HepG2 (cell line): ENCODE results near the gene ZAR1L. TPM values are rescaled to one million over a fixed set of nuclear protein-coding genes. Genes with fewer than 3 reads are reported as not detected.

Experiments
- ATAC-seq: fragments of 200-7000 bp; cut with Tn5 transposase; 3 replicates; pipeline ENCODE4 v1.9.1; 2020; ENCODE audit warnings: mild to moderate bottlenecking, moderate library complexity
- BruUV-seq: library from RNA; stranded (reverse); fragments of 400-500 nt; replicated peaks from 2 replicates; lab custom pipeline; 2021; lab: Mats Ljungman, UMichigan
- CTCF ChIA-PET: fragments of 300-600 bp; formaldehyde crosslinking; extraction: SDS; loops from one replicate; lab custom pipeline; 2021; ENCODE audit warnings: low total read pairs, inconsistent platforms, low intra/inter-chr PET ratio; lab: Yijun Ruan, JAX
- POLR2A ChIA-PET: fragments of 350-600 bp; sonication (Branson Sonifier 250); formaldehyde crosslinking; loops from one replicate; lab custom pipeline; 2020; ENCODE audit warnings: antibody characterized with exemption, inconsistent platforms; lab: Yijun Ruan, JAX
- DNase-seq: peaks from one replicate; pipeline ENCODE4 v3.0.0-alpha.2; 2015; ENCODE audit warnings: low spot score
- FAIRE-seq: peaks from 3 replicates; lab custom pipeline; 2011; peaks lifted over from hg19 to GRCh38; lab: Jason Lieb, UNC
- H2AFZ ChIP-seq: one replicate; pipeline ENCODE4 v1.6.1; 2011; ENCODE audit warnings: low read length, inconsistent platforms
- H3K27ac ChIP-seq: fragments of 300-600 bp; 3 replicates; pipeline ENCODE4 v1.8.0; 2011; ENCODE audit warnings: mixed run types, mild to moderate bottlenecking, mixed read lengths, low read length, inconsistent platforms; ENCODE audit not compliant: insufficient read depth; ENCODE audit errors: extremely low read length
- H3K27me3 ChIP-seq, 2 experiments: fragments of 200-600 bp in 1 of 2; 2 replicates in 1 of 2; 3 replicates in 1 of 2; pipeline versions ENCODE4 v1.6.0 to v1.8.0; 2011; ENCODE audit warnings: low read length in 2 of 2, mild to moderate bottlenecking in 2 of 2, moderate library complexity in 2 of 2, inconsistent platforms in 1 of 2; ENCODE audit not compliant: insufficient read depth in 2 of 2, control insufficient read depth in 1 of 2
- H3K36me3 ChIP-seq, 2 experiments: fragments of 200-600 bp in 1 of 2; replicated peaks in 1 of 2; 2 replicates in 1 of 2; 3 replicates in 1 of 2; pipeline versions ENCODE4 v1.5.1 to v1.8.0; 2011; ENCODE audit warnings: low read length in 2 of 2, inconsistent platforms in 1 of 2; ENCODE audit not compliant: insufficient read depth in 2 of 2, control insufficient read depth in 1 of 2
- H3K4me1 ChIP-seq: 2 replicates; pipeline ENCODE4 v1.5.1; 2012; ENCODE audit warnings: low read length, inconsistent platforms; ENCODE audit not compliant: insufficient read depth
- H3K4me2 ChIP-seq: 2 replicates; pipeline ENCODE4 v1.6.0; 2011; ENCODE audit warnings: low read depth, low read length, inconsistent platforms
- H3K4me3 ChIP-seq, 3 experiments: fragments of 200-600 bp in 1 of 3; sonication (generic), shearing (Covaris generic) in 1 of 3; replicated peaks in 1 of 3; 2 replicates each; pipeline ENCODE4 v1.5.1; 2011 to 2016; ENCODE audit warnings: low read length in 3 of 3, inconsistent platforms in 2 of 3, low read depth in 2 of 3, mild to moderate bottlenecking in 2 of 3, control low read depth in 1 of 3, mixed read lengths in 1 of 3; ENCODE audit not compliant: insufficient read depth in 1 of 3
- H3K79me2 ChIP-seq: one replicate; pipeline ENCODE4 v1.6.1; 2011; ENCODE audit warnings: low read length, inconsistent platforms; ENCODE audit not compliant: insufficient read depth
- H3K9ac ChIP-seq: 2 replicates; pipeline ENCODE4 v1.6.0; 2011; ENCODE audit warnings: mild to moderate bottlenecking, low read depth, low read length, inconsistent platforms; ENCODE audit not compliant: insufficient read depth
- H3K9me3 ChIP-seq: 2 replicates; pipeline ENCODE4 v1.5.1; 2012; ENCODE audit warnings: mild to moderate bottlenecking, low read length
- H4K20me1 ChIP-seq: 2 replicates; pipeline ENCODE4 v1.6.0; 2011; ENCODE audit warnings: inconsistent platforms, mild to moderate bottlenecking, low read length, moderate library complexity; ENCODE audit not compliant: insufficient read depth
- NPAS2 ChIP-seq: sonication (generic); formaldehyde crosslinking; IDR thresholded peaks from 2 replicates; pipeline ENCODE4 v1.8.0; 2022; ENCODE audit warnings: mild to moderate bottlenecking, missing genetic modification reagents, borderline replicate concordance
- PHF8 ChIP-seq: sonication (generic); formaldehyde crosslinking; IDR thresholded peaks from 2 replicates; pipeline ENCODE4 v1.5.0; 2020; ENCODE audit warnings: missing genetic modification reagents
- PRPF4 ChIP-seq: fragments of 200-400 bp; formaldehyde crosslinking; IDR thresholded peaks from 2 replicates; pipeline ENCODE4 v1.6.1; 2016; ENCODE audit warnings: low read length, low read depth; ENCODE audit not compliant: poor library complexity, severe bottlenecking
- SALL1 ChIP-seq: sonication (generic); formaldehyde crosslinking; IDR thresholded peaks from 2 replicates; pipeline ENCODE4 v1.8.0; 2022; ENCODE audit warnings: mild to moderate bottlenecking, missing genetic modification reagents
- ZNF224 ChIP-seq: sonication (generic); formaldehyde crosslinking; IDR thresholded peaks from 2 replicates; pipeline ENCODE4 v1.5.0; 2020; ENCODE audit warnings: mild to moderate bottlenecking, missing genetic modification reagents
- WGBS: methylation state at CpG from one replicate; pipeline ENCODE4 v1.1.6; 2017; ENCODE audit warnings: low lambda C conversion rate; 5-methylcytosine and 5-hydroxymethylcytosine counted together
- in situ Hi-C: cut with HindIII; loops from 2 replicates; pipeline ENCODE4 v1.10.0; 2017; ENCODE audit warnings: low pct_unique_long_range_greater_than_20kb; ENCODE audit not compliant: extremely low pct_ligation_motif_present
- intact Hi-C: fragments of 100-400 bp; cut with micrococcal nuclease; formaldehyde crosslinking; loops from one replicate; pipeline ENCODE4 v1.10.0; 2022; ENCODE audit not compliant: unreplicated experiment
- polyA plus RNA-seq, 8 experiments: library from polyadenylated mRNA; depleted of rRNA in 3 of 8; stranded (reverse) in 7 of 8; unstranded in 1 of 8; fragments of >200 nt; fragmentation: Illumina TruSeq in 4 of 8; extraction: Trizol in 4 of 8; gene quantifications; 2 replicates each; pipeline versions ENCODE4 v1.2.1 to v1.2.3, GENCODE V29; 2011 to 2016; ENCODE audit warnings: low read depth in 4 of 8, missing spikeins in 1 of 8, mixed read lengths in 1 of 8; ENCODE audit not compliant: insufficient read depth in 1 of 8
- total RNA-seq, 5 experiments: library from RNA; depleted of rRNA; stranded (reverse); fragments of >200 nt; fragmentation: Illumina TruSeq; extraction: Trizol; gene quantifications; 2 replicates each; pipeline ENCODE4 v1.2.3, GENCODE V29; 2016; ENCODE audit warnings: low read depth in 1 of 5
- TF ChIP-seq, protein P1 (sequence below): sonication (generic); formaldehyde crosslinking; IDR thresholded peaks from 2 replicates; pipeline ENCODE4 v1.8.1; 2023; ENCODE audit warnings: mild to moderate bottlenecking, moderate library complexity, missing genetic modification reagents
- TF ChIP-seq, protein P2 (sequence below): fragments of 450-650 bp; IDR thresholded peaks from 2 replicates; pipeline ENCODE4 v1.6.1; 2016
- TF ChIP-seq, protein P3 (sequence below): sonication (generic); formaldehyde crosslinking; conservative IDR thresholded peaks from 2 replicates; pipeline ENCODE4 v1.8.0; 2022; ENCODE audit warnings: missing genetic modification reagents

The ZAR1L gene
- total and polyA plus RNA-seq, 2 of the 13 experiments (the other 11 are each of a cell fraction or from before 2014, with no cell fraction given) = 0.09 TPM; not detected in 1

DNA sequence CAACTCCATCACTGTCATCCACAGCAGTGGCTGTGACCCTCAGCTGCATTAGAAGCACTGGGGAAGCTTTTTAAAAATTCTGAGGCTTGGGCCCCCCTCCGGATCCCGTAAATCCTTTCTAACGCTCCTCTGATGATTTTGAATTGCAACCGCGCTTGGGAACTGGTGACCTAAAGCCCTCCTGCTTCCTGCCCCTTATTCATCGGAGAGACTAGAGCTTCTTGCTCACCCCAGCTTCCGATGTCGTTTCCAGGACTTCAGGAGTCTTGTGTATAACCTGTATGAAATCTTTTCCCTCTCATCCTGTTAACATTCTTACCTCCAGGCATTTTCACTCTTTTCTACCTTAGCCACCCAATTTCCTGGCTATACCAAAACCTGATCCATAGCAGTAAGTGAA is 14.8 kb downstream of the ZAR1L start:
- Histone ChIP-seq H3K4me2 (no peak overlapping the region), H3K4me1 (peaks cover 27% of the 10 kb centered on the region), H3K27me3 (no peaks in the 10 kb centered on the region; a peak in 1 of 5 replicates), H3K9me3 (no peaks in the 10 kb centered on the region), H3K9ac (no peak overlapping the region), H3K27ac (no peak overlapping the region), H3K79me2 (no peaks in the 10 kb centered on the region), H2AFZ (no peak overlapping the region), H3K4me3 (no peak overlapping the region), H3K36me3 (peaks cover 0 to 1% of the 10 kb centered on the region in 2 experiments; a peak in 1 of 5 replicates), H4K20me1 (no peaks in the 10 kb centered on the region)
- in situ Hi-C loops (no loop called here), intact Hi-C loops (no loop called here)
- DNase-seq (no peak), FAIRE-seq (no peak), ATAC-seq (no peak)
- no peak for TF ChIP-seq NPAS2 (CRISPR knock-in tag)
- no TSS peak for BruUV-seq
- WGBS = 90% methylated on average over 8 of the region's 8 CpGs
- ChIA-PET CTCF (no interaction called here), POLR2A (no interaction called here)

DNA sequence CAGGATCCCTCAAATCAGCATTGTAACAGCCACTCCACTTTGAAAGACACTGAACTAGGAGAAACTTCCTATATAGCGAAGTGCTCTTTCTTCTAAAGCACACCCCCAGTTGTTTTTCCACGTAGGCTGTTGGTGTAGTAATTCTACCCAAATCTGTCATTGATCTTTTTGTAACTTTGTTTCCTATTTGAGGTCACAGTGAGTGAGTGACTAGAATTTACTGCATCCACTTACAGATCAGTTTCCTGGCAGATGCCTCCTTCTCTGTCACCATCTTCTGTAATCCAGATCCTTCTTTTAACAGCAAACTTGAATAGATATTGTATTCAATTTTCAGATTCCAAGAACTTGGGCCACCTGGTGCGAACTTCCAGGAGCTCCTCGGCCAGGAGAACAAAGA is 15.3 kb downstream of the ZAR1L start:
- no peaks in the 10 kb centered on the region for H3K79me2 ChIP-seq
- FAIRE-seq = no peak
- H3K4me1 ChIP-seq = peaks cover 27% of the 10 kb centered on the region
- H3K36me3 ChIP-seq = peaks cover 2 to 3% of the 10 kb centered on the region in 2 experiments; a peak in 2 of 5 replicates
- no peak for TF ChIP-seq ZNF224 (CRISPR knock-in tag)
- TF ChIP-seq, protein P1, sequence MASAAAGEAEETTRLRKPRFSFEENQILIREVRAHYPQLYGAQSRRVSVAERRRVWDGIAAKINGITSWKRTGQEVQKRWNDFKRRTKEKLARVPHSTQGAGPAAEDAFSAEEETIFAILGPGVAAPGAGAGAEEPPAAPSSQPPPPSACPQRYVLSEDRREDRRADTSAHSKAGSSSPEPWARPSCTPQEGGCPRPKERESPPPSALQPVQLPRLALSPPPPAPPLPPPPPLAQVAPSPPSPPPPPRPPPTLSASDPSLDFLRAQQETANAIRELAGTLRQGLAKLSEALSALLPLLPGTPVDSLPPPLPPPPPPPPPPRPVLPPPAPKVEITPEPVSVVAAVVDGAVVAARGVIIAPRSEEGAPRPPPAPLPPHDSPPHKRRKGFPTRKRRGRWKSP (CRISPR knock-in tag) = no peak
- no peak for TF ChIP-seq PHF8 (CRISPR knock-in tag)
- TF ChIP-seq SALL1 (CRISPR knock-in tag) = no peak
- TF ChIP-seq PRPF4 = no peak
- TF ChIP-seq, protein P2, sequence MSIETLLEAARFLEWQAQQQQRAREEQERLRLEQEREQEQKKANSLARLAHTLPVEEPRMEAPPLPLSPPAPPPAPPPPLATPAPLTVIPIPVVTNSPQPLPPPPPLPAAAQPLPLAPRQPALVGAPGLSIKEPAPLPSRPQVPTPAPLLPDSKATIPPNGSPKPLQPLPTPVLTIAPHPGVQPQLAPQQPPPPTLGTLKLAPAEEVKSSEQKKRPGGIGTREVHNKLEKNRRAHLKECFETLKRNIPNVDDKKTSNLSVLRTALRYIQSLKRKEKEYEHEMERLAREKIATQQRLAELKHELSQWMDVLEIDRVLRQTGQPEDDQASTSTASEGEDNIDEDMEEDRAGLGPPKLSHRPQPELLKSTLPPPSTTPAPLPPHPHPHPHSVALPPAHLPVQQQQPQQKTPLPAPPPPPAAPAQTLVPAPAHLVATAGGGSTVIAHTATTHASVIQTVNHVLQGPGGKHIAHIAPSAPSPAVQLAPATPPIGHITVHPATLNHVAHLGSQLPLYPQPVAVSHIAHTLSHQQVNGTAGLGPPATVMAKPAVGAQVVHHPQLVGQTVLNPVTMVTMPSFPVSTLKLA = no peak
- TF ChIP-seq, protein P3, sequence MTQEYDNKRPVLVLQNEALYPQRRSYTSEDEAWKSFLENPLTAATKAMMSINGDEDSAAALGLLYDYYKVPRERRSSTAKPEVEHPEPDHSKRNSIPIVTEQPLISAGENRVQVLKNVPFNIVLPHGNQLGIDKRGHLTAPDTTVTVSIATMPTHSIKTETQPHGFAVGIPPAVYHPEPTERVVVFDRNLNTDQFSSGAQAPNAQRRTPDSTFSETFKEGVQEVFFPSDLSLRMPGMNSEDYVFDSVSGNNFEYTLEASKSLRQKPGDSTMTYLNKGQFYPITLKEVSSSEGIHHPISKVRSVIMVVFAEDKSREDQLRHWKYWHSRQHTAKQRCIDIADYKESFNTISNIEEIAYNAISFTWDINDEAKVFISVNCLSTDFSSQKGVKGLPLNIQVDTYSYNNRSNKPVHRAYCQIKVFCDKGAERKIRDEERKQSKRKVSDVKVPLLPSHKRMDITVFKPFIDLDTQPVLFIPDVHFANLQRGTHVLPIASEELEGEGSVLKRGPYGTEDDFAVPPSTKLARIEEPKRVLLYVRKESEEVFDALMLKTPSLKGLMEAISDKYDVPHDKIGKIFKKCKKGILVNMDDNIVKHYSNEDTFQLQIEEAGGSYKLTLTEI (CRISPR knock-in tag) = no peak
- no peak for DNase-seq
- ChIA-PET POLR2A (no interaction called here), CTCF (no interaction called here)
- H3K27me3 ChIP-seq = no peaks in the 10 kb centered on the region; a peak in 1 of 5 replicates
- in situ Hi-C loops (no loop called here), intact Hi-C loops (no loop called here)
- H4K20me1 ChIP-seq = no peaks in the 10 kb centered on the region
- 85% methylated on average over 4 of the region's 4 CpGs for WGBS
- ATAC-seq = no peak
- H3K9ac ChIP-seq = no peak overlapping the region
- H3K4me2 ChIP-seq = no peak overlapping the region
- H3K4me3 ChIP-seq = no peak overlapping the region
- no peak overlapping the region for H2AFZ ChIP-seq
- BruUV-seq = no TSS peak
- H3K9me3 ChIP-seq = no peaks in the 10 kb centered on the region
- no peak overlapping the region for H3K27ac ChIP-seq
